KMS-11 (cell line): ENCODE results near the gene ACADSB.

Experiments
- H2AFZ ChIP-seq: fragments of 200-600 bp; sonication (generic); 2 replicates; pipeline ENCODE4 v1.6.1; 2016; ENCODE audit warnings: antibody characterized with exemption, mixed run types, low read depth
- H3K27ac ChIP-seq: fragments of 200-600 bp; sonication (generic); 2 replicates; pipeline ENCODE4 v1.6.1; 2016; ENCODE audit warnings: mild to moderate bottlenecking, mixed run types
- H3K27me3 ChIP-seq: fragments of 200-600 bp; sonication (generic); 2 replicates; pipeline ENCODE4 v1.6.1; 2017; ENCODE audit warnings: mild to moderate bottlenecking, low read depth, mixed run types, moderate library complexity; ENCODE audit not compliant: insufficient read depth
- H3K36me3 ChIP-seq: fragments of 200-600 bp; sonication (generic); 2 replicates; pipeline ENCODE4 v1.6.1; 2017; ENCODE audit warnings: mild to moderate bottlenecking, mixed run types; ENCODE audit not compliant: insufficient read depth
- H3K4me1 ChIP-seq: fragments of 200-600 bp; sonication (generic); 2 replicates; pipeline ENCODE4 v1.6.1; 2016; ENCODE audit warnings: mild to moderate bottlenecking, low read depth, mixed run types; ENCODE audit not compliant: poor library complexity, severe bottlenecking
- H3K4me2 ChIP-seq: fragments of 200-600 bp; sonication (generic); 2 replicates; pipeline ENCODE4 v1.7.0; 2016; ENCODE audit warnings: mild to moderate bottlenecking, mixed run types
- H3K4me3 ChIP-seq: fragments of 200-600 bp; sonication (generic); IDR thresholded peaks from 2 replicates; pipeline ENCODE4 v1.6.1; 2017; ENCODE audit warnings: low read depth, low read length, mixed read lengths; ENCODE audit not compliant: insufficient read depth
- H3K79me2 ChIP-seq: fragments of 200-600 bp; sonication (generic); 2 replicates; pipeline ENCODE4 v1.6.1; 2016; ENCODE audit warnings: low read depth, mixed run types; ENCODE audit not compliant: insufficient read depth
- H3K9ac ChIP-seq: fragments of 200-600 bp; sonication (generic); 2 replicates; pipeline ENCODE4 v1.6.1; 2016; ENCODE audit warnings: mild to moderate bottlenecking, mixed run types
- H4K20me1 ChIP-seq: fragments of 200-600 bp; sonication (generic); 2 replicates; pipeline ENCODE4 v1.6.1; 2016; ENCODE audit warnings: mild to moderate bottlenecking, mixed run types; ENCODE audit not compliant: insufficient read depth
- TF ChIP-seq, protein P1 (sequence below): fragments of 200-600 bp; sonication (generic); conservative IDR thresholded peaks from 2 replicates; pipeline ENCODE4 v1.6.1; 2017; ENCODE audit warnings: low read depth, mild to moderate bottlenecking, antibody characterized with exemption, low read length, moderate library complexity, mixed read lengths

ACADSB gene

DNA sequence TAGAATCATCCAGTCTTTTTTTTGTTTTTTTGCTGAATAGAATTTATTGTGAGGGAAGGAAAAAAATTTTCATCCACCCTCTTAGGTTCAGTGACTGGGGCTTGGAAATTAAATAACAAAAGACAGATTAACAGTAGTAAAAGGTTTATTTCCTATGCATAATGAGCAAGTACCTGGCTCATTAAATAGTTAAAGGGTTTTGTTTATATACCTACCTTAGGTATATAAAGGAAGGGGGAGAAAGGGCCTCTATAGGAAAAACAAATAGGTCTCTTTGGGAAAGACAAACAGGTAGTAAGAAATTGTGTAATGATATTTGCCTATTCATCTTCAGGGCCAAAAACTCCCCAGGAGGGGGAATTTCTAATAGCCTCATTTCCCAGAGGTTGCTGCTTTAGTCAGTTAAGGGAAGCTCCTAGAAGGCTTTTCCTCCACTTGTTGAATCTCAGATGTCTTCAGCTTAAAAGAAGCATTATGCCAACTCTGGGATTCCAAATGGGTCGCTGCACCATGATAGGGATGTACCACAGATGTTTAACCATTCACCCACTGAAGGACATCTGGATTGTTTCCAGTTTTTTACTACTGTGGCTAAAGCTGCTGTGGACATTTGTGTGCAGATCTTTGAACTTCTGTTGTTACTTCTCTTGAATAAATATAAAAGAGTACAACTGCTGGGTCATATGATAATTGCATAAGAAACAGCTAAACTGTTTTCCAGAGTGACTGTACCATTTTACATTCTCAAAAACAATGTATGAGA, 11.3 kb downstream of the ACADSB start:
- Histone ChIP-seq H4K20me1 (no peaks in the 10 kb centered on the region), H3K4me1 (no peaks in the 10 kb centered on the region), H3K27me3 (no peaks in the 10 kb centered on the region), H3K4me3 (no peak overlapping the region), H3K27ac (no peak overlapping the region), H2AFZ (no peak overlapping the region), H3K36me3 (no peaks in the 10 kb centered on the region), H3K9ac (no peak overlapping the region), H3K79me2 (no peaks in the 10 kb centered on the region), H3K4me2 (no peak overlapping the region)
- TF ChIP-seq, protein P1, sequence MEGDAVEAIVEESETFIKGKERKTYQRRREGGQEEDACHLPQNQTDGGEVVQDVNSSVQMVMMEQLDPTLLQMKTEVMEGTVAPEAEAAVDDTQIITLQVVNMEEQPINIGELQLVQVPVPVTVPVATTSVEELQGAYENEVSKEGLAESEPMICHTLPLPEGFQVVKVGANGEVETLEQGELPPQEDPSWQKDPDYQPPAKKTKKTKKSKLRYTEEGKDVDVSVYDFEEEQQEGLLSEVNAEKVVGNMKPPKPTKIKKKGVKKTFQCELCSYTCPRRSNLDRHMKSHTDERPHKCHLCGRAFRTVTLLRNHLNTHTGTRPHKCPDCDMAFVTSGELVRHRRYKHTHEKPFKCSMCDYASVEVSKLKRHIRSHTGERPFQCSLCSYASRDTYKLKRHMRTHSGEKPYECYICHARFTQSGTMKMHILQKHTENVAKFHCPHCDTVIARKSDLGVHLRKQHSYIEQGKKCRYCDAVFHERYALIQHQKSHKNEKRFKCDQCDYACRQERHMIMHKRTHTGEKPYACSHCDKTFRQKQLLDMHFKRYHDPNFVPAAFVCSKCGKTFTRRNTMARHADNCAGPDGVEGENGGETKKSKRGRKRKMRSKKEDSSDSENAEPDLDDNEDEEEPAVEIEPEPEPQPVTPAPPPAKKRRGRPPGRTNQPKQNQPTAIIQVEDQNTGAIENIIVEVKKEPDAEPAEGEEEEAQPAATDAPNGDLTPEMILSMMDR, result no peak

GRCh38 chr10:123021517-123021916, 12.7 kb downstream of the ACADSB start:
- H3K27me3 ChIP-seq, result no peaks in the 10 kb centered on the region
- H3K4me1 ChIP-seq, result no peaks in the 10 kb centered on the region
- TF ChIP-seq, protein P1, result no peak
- no peaks in the 10 kb centered on the region for H4K20me1 ChIP-seq
- no peak overlapping the region for H3K9ac ChIP-seq
- H3K4me2 ChIP-seq, result no peak overlapping the region
- no peak overlapping the region for H2AFZ ChIP-seq
- no peak overlapping the region for H3K27ac ChIP-seq
- no peaks in the 10 kb centered on the region for H3K79me2 ChIP-seq
- H3K36me3 ChIP-seq, result no peaks in the 10 kb centered on the region
- no peak overlapping the region for H3K4me3 ChIP-seq

GRCh38 chr10:123024540-123024939, 15.7 kb downstream of the ACADSB start:
- no peaks in the 10 kb centered on the region for H4K20me1 ChIP-seq

GRCh38 chr10:123026302-123026701, 17.5 kb downstream of the ACADSB start:
- Histone ChIP-seq H3K27me3 (no peaks in the 10 kb centered on the region), H3K79me2 (no peaks in the 10 kb centered on the region)
- TF ChIP-seq, protein P1, result no peak

More at GRCh38 chr10:123024540-123024939, 15.7 kb downstream of the ACADSB start:
- H3K79me2 ChIP-seq, result no peaks in the 10 kb centered on the region
- no peak overlapping the region for H3K9ac ChIP-seq
- no peak overlapping the region for H3K4me2 ChIP-seq
- H2AFZ ChIP-seq, result no peak overlapping the region
- no peaks in the 10 kb centered on the region for H3K4me1 ChIP-seq
- no peaks in the 10 kb centered on the region for H3K27me3 ChIP-seq
- H3K4me3 ChIP-seq, result no peak overlapping the region
- TF ChIP-seq, protein P1, result no peak
- no peaks in the 10 kb centered on the region for H3K36me3 ChIP-seq
- no peak overlapping the region for H3K27ac ChIP-seq

More at GRCh38 chr10:123026302-123026701, 17.5 kb downstream of the ACADSB start:
- Histone ChIP-seq H4K20me1 (no peaks in the 10 kb centered on the region), H3K4me1 (no peaks in the 10 kb centered on the region), H2AFZ (no peak overlapping the region), H3K27ac (no peak overlapping the region), H3K9ac (no peak overlapping the region), H3K36me3 (no peaks in the 10 kb centered on the region), H3K4me2 (no peak overlapping the region), H3K4me3 (no peak overlapping the region)
